HEK293 (cell line): ENCODE results near the gene KCNAB1.

ENCODE experiments used
- ZNF529 ChIP-seq: fragments of 450-650 bp; formaldehyde crosslinking; IDR thresholded peaks from 2 replicates; pipeline ENCODE4 v1.5.1; 2017; ENCODE audit warnings: missing genetic modification characterization, missing biosample characterization; ENCODE audit not compliant: insufficient replicate concordance
- TF ChIP-seq, protein P1 (sequence below): fragments of 450-650 bp; formaldehyde crosslinking; IDR thresholded peaks from 2 replicates; pipeline ENCODE4 v1.5.1; 2016; ENCODE audit warnings: missing biosample characterization, missing genetic modification characterization
- TF ChIP-seq, protein P2 (sequence below): sonication (generic); formaldehyde crosslinking; IDR thresholded peaks from 2 replicates; pipeline ENCODE4 v1.8.1; 2022; ENCODE audit warnings: mild to moderate bottlenecking, moderate library complexity, missing genetic modification reagents

DNA sequence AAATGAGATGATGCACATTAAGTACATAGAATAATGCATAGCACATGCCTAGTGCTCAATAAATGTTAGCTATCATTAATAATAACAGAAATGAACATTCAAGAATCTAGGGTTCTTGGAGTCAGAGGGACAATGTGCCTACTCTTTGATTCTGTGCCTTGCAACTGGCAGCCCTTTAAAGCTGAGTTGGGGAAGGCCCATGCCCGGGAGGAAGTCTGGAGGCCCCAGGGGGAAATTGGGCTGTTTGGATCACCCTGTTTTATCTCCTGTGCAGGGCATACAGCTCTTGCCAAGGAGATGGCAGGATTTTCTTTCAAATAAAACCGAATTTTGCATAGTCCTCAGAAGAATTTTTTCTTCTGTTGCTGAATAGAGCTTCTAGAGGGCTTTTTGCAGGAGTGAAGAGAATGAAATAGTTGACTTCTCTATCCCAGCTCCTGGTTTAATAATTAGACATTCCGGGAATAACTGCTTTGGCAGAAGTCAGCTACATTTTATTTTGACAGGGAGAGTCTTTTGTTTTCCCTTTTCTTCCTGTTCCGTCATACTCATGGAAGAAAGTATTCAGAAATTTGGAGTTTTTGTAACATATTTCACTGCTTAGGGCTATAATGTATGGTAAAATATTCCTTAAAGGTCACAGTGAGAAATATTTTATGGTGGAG is 18.0 kb upstream of the KCNAB1 start:
- no peak for TF ChIP-seq ZNF529
- TF ChIP-seq, protein P1, sequence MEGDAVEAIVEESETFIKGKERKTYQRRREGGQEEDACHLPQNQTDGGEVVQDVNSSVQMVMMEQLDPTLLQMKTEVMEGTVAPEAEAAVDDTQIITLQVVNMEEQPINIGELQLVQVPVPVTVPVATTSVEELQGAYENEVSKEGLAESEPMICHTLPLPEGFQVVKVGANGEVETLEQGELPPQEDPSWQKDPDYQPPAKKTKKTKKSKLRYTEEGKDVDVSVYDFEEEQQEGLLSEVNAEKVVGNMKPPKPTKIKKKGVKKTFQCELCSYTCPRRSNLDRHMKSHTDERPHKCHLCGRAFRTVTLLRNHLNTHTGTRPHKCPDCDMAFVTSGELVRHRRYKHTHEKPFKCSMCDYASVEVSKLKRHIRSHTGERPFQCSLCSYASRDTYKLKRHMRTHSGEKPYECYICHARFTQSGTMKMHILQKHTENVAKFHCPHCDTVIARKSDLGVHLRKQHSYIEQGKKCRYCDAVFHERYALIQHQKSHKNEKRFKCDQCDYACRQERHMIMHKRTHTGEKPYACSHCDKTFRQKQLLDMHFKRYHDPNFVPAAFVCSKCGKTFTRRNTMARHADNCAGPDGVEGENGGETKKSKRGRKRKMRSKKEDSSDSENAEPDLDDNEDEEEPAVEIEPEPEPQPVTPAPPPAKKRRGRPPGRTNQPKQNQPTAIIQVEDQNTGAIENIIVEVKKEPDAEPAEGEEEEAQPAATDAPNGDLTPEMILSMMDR (tag by site-specific recombination), result no peak
- TF ChIP-seq, protein P2, sequence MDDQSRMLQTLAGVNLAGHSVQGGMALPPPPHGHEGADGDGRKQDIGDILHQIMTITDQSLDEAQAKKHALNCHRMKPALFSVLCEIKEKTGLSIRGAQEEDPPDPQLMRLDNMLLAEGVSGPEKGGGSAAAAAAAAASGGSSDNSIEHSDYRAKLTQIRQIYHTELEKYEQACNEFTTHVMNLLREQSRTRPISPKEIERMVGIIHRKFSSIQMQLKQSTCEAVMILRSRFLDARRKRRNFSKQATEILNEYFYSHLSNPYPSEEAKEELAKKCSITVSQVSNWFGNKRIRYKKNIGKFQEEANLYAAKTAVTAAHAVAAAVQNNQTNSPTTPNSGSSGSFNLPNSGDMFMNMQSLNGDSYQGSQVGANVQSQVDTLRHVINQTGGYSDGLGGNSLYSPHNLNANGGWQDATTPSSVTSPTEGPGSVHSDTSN (CRISPR knock-in tag), result no peak
